Hepatocyte (in vitro differentiated cells): ENCODE results near the gene NRG2. TPM values are rescaled to one million over a fixed set of nuclear protein-coding genes. Genes with fewer than 3 reads are reported as not detected.

Source experiments
- DNase-seq: peaks from one replicate; pipeline ENCODE4 v3.0.0-alpha.2; 2016; ENCODE audit warnings: low spot score
- H2AFZ ChIP-seq: fragments of 200-600 bp; sonication (generic); 2 replicates; pipeline ENCODE4 v1.6.0; 2016; ENCODE audit warnings: antibody characterized with exemption, mild to moderate bottlenecking
- H3K27ac ChIP-seq: fragments of 200-600 bp; sonication (generic); 2 replicates; pipeline ENCODE4 v1.5.1; 2016; ENCODE audit warnings: mild to moderate bottlenecking
- H3K27me3 ChIP-seq: fragments of 200-600 bp; sonication (generic); 2 replicates; pipeline ENCODE4 v1.6.1; 2016
- H3K36me3 ChIP-seq: fragments of 200-600 bp; sonication (generic); replicated peaks from 2 replicates; pipeline ENCODE4 v1.5.1; 2016; ENCODE audit warnings: low read depth; ENCODE audit not compliant: insufficient read depth
- H3K4me1 ChIP-seq: fragments of 200-600 bp; sonication (generic); 2 replicates; pipeline ENCODE4 v1.5.1; 2016; ENCODE audit warnings: mild to moderate bottlenecking, moderate library complexity; ENCODE audit not compliant: insufficient read depth
- H3K4me2 ChIP-seq: fragments of 200-600 bp; sonication (generic); 2 replicates; pipeline ENCODE4 v1.6.0; 2016
- H3K4me3 ChIP-seq: fragments of 200-600 bp; sonication (generic); 2 replicates; pipeline ENCODE4 v1.5.1; 2016; ENCODE audit warnings: mild to moderate bottlenecking
- H3K79me2 ChIP-seq: fragments of 200-600 bp; sonication (generic); 2 replicates; pipeline ENCODE4 v1.6.0; 2017; ENCODE audit warnings: mild to moderate bottlenecking
- H3K9me2 ChIP-seq: fragments of 200-600 bp; sonication (generic); replicated peaks from 2 replicates; pipeline ENCODE4 v1.6.0; 2017; ENCODE audit warnings: mild to moderate bottlenecking; ENCODE audit not compliant: insufficient read depth
- H3K9me3 ChIP-seq: fragments of 200-600 bp; sonication (generic); 2 replicates; pipeline ENCODE4 v1.5.1; 2016; ENCODE audit warnings: low read depth, mild to moderate bottlenecking
- H4K20me1 ChIP-seq: fragments of 200-600 bp; sonication (generic); 2 replicates; pipeline ENCODE4 v1.6.0; 2016; ENCODE audit warnings: mild to moderate bottlenecking; ENCODE audit not compliant: insufficient read depth, poor library complexity, severe bottlenecking
- CTCF ChIP-seq: fragments of 200-600 bp; sonication (generic); IDR thresholded peaks from 2 replicates; pipeline ENCODE4 v1.5.1; 2016; ENCODE audit warnings: antibody characterized with exemption, mild to moderate bottlenecking; ENCODE audit not compliant: poor library complexity
- EZH2 ChIP-seq: fragments of 200-600 bp; sonication (generic); IDR thresholded peaks from 2 replicates; pipeline ENCODE4 v1.6.1; 2016; ENCODE audit warnings: antibody characterized with exemption, mild to moderate bottlenecking, borderline replicate concordance
- EZH2phosphoT487 ChIP-seq: fragments of 200-600 bp; sonication (generic); IDR thresholded peaks from one replicate; pipeline ENCODE4 v1.6.1; 2018; ENCODE audit warnings: antibody characterized with exemption, mild to moderate bottlenecking, low read depth, moderate library complexity; ENCODE audit not compliant: unreplicated experiment, severe bottlenecking
- WGBS: methylation state at CpG from one replicate; pipeline ENCODE4 v1.1.6; 2016; ENCODE audit warnings: low lambda C conversion rate; ENCODE audit errors: missing lambda C conversion rate; 5-methylcytosine and 5-hydroxymethylcytosine counted together
- polyA plus RNA-seq: library from polyadenylated mRNA; unstranded; fragments of >200 nt; fragmentation: Nextera tagmentation; extraction: Ambion mirVana; gene quantifications from 2 replicates; pipeline ENCODE4 v1.2.1, GENCODE V29; 2016
- total RNA-seq: library from RNA; depleted of rRNA; stranded (reverse); fragments of >200 nt; gene quantifications from 2 replicates; pipeline ENCODE4 v1.2.3, GENCODE V29; 2014

Gene NRG2
- total and polyA plus RNA-seq, 2 experiments from 2014 or later = 1.4 to 1.5 TPM

GRCh38 chr5:139895647-139896046 lies 147.5 kb downstream of the NRG2 start:
- Histone ChIP-seq H3K27ac (no peak overlapping the region), H2AFZ (no peak overlapping the region), H3K79me2 (no peaks in the 10 kb centered on the region), H3K36me3 (no peaks in the 10 kb centered on the region), H3K4me3 (no peak overlapping the region), H3K9me3 (no peaks in the 10 kb centered on the region), H3K27me3 (peaks cover 19% of the 10 kb centered on the region), H3K4me1 (no peaks in the 10 kb centered on the region), H3K4me2 (no peak overlapping the region), H3K9me2 (no peaks in the 10 kb centered on the region), H4K20me1 (no peaks in the 10 kb centered on the region)
- no peak for TF ChIP-seq EZH2
- no peak for TF ChIP-seq EZH2phosphoT487
- TF ChIP-seq CTCF = no peak
- 56% methylated on average over 2 of the region's 2 CpGs for WGBS
- DNase-seq = no peak

GRCh38 chr5:139895046-139895445 lies 148.1 kb downstream of the NRG2 start:
- WGBS = 95% methylated on average over 5 of the region's 5 CpGs
- no peaks in the 10 kb centered on the region for H3K4me1 ChIP-seq
- TF ChIP-seq CTCF (no peak), EZH2 (no peak), EZH2phosphoT487 (no peak)
- H3K4me2 ChIP-seq = no peak overlapping the region
- no peak for DNase-seq
- H3K9me2 ChIP-seq = no peaks in the 10 kb centered on the region
- no peak overlapping the region for H3K27ac ChIP-seq
- H2AFZ ChIP-seq = no peak overlapping the region
- no peaks in the 10 kb centered on the region for H3K36me3 ChIP-seq
- H4K20me1 ChIP-seq = no peaks in the 10 kb centered on the region
- peaks cover 19% of the 10 kb centered on the region for H3K27me3 ChIP-seq
- H3K9me3 ChIP-seq = no peaks in the 10 kb centered on the region
- H3K4me3 ChIP-seq = no peak overlapping the region
- no peaks in the 10 kb centered on the region for H3K79me2 ChIP-seq

- H3K27ac ChIP-seq = no peak overlapping the region
- H3K4me1 ChIP-seq = no peaks in the 10 kb centered on the region
- TF ChIP-seq EZH2phosphoT487 (no peak), CTCF (no peak), EZH2 (no peak)
- no peak for DNase-seq
- peaks cover 16% of the 10 kb centered on the region for H3K27me3 ChIP-seq
- WGBS = 57% methylated on average over 9 of the region's 9 CpGs
- no peak overlapping the region for H3K4me3 ChIP-seq
- H4K20me1 ChIP-seq = no peaks in the 10 kb centered on the region
- H2AFZ ChIP-seq = no peak overlapping the region
- no peaks in the 10 kb centered on the region for H3K79me2 ChIP-seq
- no peaks in the 10 kb centered on the region for H3K36me3 ChIP-seq
- H3K9me3 ChIP-seq = no peaks in the 10 kb centered on the region
- H3K9me2 ChIP-seq = no peaks in the 10 kb centered on the region
- no peak overlapping the region for H3K4me2 ChIP-seq
These were observed 149.2 kb downstream of the NRG2 start for GRCh38 chr5:139893873-139894272.

GRCh38 chr5:139889410-139889809 lies 153.7 kb downstream of the NRG2 start:
- Histone ChIP-seq H4K20me1 (no peaks in the 10 kb centered on the region), H3K4me2 (no peak overlapping the region), H3K27me3 (peaks cover 21% of the 10 kb centered on the region), H3K79me2 (no peaks in the 10 kb centered on the region), H3K9me2 (no peaks in the 10 kb centered on the region), H3K27ac (no peak overlapping the region), H2AFZ (no peak overlapping the region), H3K9me3 (no peaks in the 10 kb centered on the region), H3K36me3 (no peaks in the 10 kb centered on the region), H3K4me3 (no peak overlapping the region), H3K4me1 (no peaks in the 10 kb centered on the region)
- DNase-seq = no peak
- 88% methylated on average over 2 of the region's 2 CpGs for WGBS
- TF ChIP-seq EZH2phosphoT487 (no peak), EZH2 (no peak), CTCF (no peak)
